K562 (cell line): ENCODE data around the gene TRNAU1AP. TPM values are rescaled to one million over a fixed set of nuclear protein-coding genes. Genes with fewer than 3 reads are reported as not detected.

Experiments
- BMI1 ChIP-seq: fragments of 150-350 bp; IDR thresholded peaks from 2 replicates; pipeline ENCODE4 v1.6.1; 2014; ENCODE audit warnings: low read length
- CSDE1 ChIP-seq, 2 experiments: fragments of 450-650 bp; IDR thresholded peaks; 2 replicates each; pipeline ENCODE4 v1.6.1; 2016; ENCODE audit warnings: mild to moderate bottlenecking in 1 of 2
- CUX1 ChIP-seq: fragments of 200-800 bp; sonication (Bioruptor generic); IDR thresholded peaks from 2 replicates; pipeline ENCODE4 v1.6.1; 2016; ENCODE audit warnings: missing genetic modification characterization, missing compliant biosample characterization
- FOXA3 ChIP-seq, 2 experiments: fragments of 450-650 bp in 1 of 2; sonication (generic) in 1 of 2; formaldehyde crosslinking; IDR thresholded peaks in 1 of 2; conservative IDR thresholded peaks in 1 of 2; 2 replicates each; pipeline versions ENCODE4 v1.4.0 to v1.8.0; 2020 to 2022; ENCODE audit warnings: mild to moderate bottlenecking in 2 of 2, missing genetic modification reagents in 1 of 2
- FOXK2 ChIP-seq, 2 experiments: fragments of 450-650 bp; IDR thresholded peaks in 1 of 2; conservative IDR thresholded peaks in 1 of 2; 2 replicates each; pipeline ENCODE4 v1.6.1; 2016; ENCODE audit warnings: low read depth in 2 of 2, mild to moderate bottlenecking in 1 of 2
- RAD51 ChIP-seq: fragments of 450-650 bp; IDR thresholded peaks from 2 replicates; pipeline ENCODE4 v1.7.1; 2016; ENCODE audit warnings: low read depth, mild to moderate bottlenecking, borderline replicate concordance
- RBFOX2 ChIP-seq: fragments of 200-400 bp; formaldehyde crosslinking; IDR thresholded peaks from 2 replicates; pipeline ENCODE4 v1.6.1; 2017; ENCODE audit warnings: low read depth, mild to moderate bottlenecking, low read length, moderate library complexity
- TCF7 ChIP-seq: sonication (generic); IDR thresholded peaks from 2 replicates; pipeline ENCODE4 v1.6.1; 2016; ENCODE audit warnings: antibody characterized with exemption, borderline replicate concordance
- TFAP4 ChIP-seq: sonication (generic); formaldehyde crosslinking; IDR thresholded peaks from 2 replicates; pipeline ENCODE4 v1.8.0; 2022; ENCODE audit warnings: missing genetic modification reagents, mild to moderate bottlenecking, moderate library complexity, borderline replicate concordance
- THAP12 ChIP-seq: fragments of 250-450 bp; sonication (Bioruptor Pico); IDR thresholded peaks from 2 replicates; pipeline ENCODE4 v1.9.0; 2021; ENCODE audit warnings: mild to moderate bottlenecking, inconsistent platforms
- ZMIZ1 ChIP-seq, 2 experiments: fragments of 150-350 bp in 1 of 2; IDR thresholded peaks; 2 replicates each; pipeline ENCODE4 v1.6.1; 2012 to 2016; ENCODE audit warnings: low read depth in 2 of 2, low read length in 2 of 2, mild to moderate bottlenecking in 1 of 2, moderate library complexity in 1 of 2
- ZNF584 ChIP-seq: fragments of 200-800 bp; sonication (Bioruptor generic); IDR thresholded peaks from 2 replicates; pipeline ENCODE4 v1.6.1; 2016; ENCODE audit warnings: low read depth, mild to moderate bottlenecking, missing genetic modification characterization, missing compliant biosample characterization
- ZNF780A ChIP-seq: fragments of 250-450 bp; sonication (Bioruptor Pico); IDR thresholded peaks from 2 replicates; pipeline ENCODE4 v1.5.0; 2021; ENCODE audit warnings: mild to moderate bottlenecking
- polyA plus RNA-seq, 8 experiments: library from polyadenylated mRNA; depleted of rRNA in 4 of 8; stranded (reverse) in 5 of 8; unstranded in 3 of 8; fragments of >200 nt; fragmentation: Nextera tagmentation in 2 of 8; fragmentation: Illumina TruSeq in 1 of 8; extraction: Ambion mirVana in 2 of 8; extraction: Trizol in 1 of 8; gene quantifications; 2 replicates each; pipeline versions ENCODE4 v1.2.1 to v1.2.3, GENCODE V29; 2011 to 2014; ENCODE audit warnings: inconsistent platforms in 1 of 8, missing spikeins in 1 of 8
- total RNA-seq, 7 experiments: library from RNA; depleted of rRNA in 6 of 7; stranded (reverse); fragments of >200 nt in 6 of 7; fragmentation: Illumina TruSeq in 2 of 7; extraction: Trizol in 2 of 7; gene quantifications; 2 replicates each; pipeline versions ENCODE4 v1.2.1 to v1.2.3, GENCODE V29; 2011 to 2021; ENCODE audit warnings: low replicate concordance in 1 of 7

Gene TRNAU1AP
- total and polyA plus RNA-seq, 9 of the 15 experiments (the other 6 are each of a cell fraction or from before 2014, with no cell fraction given): 34.9 to 110 (median 46.3) TPM

- TF ChIP-seq ZMIZ1 (IDR thresholded peaks at IDR 0.05; ENCODE audit: low read depth in 2 of 2, low read length in 2 of 2) (no peak), THAP12 (CRISPR knock-in tag) (peak; percentile 58; the same call in 1 of the 2 replicates), ZNF584 (CRISPR knock-in tag) (no peak; the same call in 1 of the 2 replicates), RBFOX2 (peak; percentile 93), TFAP4 (peak; percentile 95), CUX1 (CRISPR knock-in tag) (no peak), ZNF780A (no peak), CSDE1 (IDR thresholded peaks at IDR 0.05) (no peak), FOXK2 (conservative IDR thresholded peaks at IDR 0.05 in 1 of 2, IDR thresholded peaks at IDR 0.05 in 1 of 2; ENCODE audit: low read depth in 2 of 2) (no peak; a peak in 1 of 4 replicates), TCF7 (peak; percentile 83; the same call in 1 of the 2 replicates), RAD51 (no peak), BMI1 (0 out of 2 replicates have a peak, but pooled peaks have one; percentile 13), FOXA3 (CRISPR knock-in tag; conservative IDR thresholded peaks at IDR 0.05 in 1 of 2, IDR thresholded peaks at IDR 0.05 in 1 of 2) (peak in 1 of 2 experiments; percentile 71; a peak in 1 of 4 replicates)
These were observed at the start of gene TRNAU1AP (continued) for GRCh38 chr1:28552758-28553663.
